Middle frontal gyrus (tissue), 1 donor: ENCODE measurements around the gene TMOD1.
"Not testable (repeated sequence)": the region's sequence is repeated elsewhere in the genome, so short reads cannot be mapped to it uniquely, and the experiment has no call there.

Experiments
- DNase-seq: peaks from one replicate; pipeline ENCODE4 v3.0.0-alpha.2; 2015; ENCODE audit warnings: low spot score; ENCODE audit errors: extremely low spot score

The TMOD1 gene

GRCh38 chr9:97501177-97501971 lies at the start of gene TMOD1:
TSS of gene TMOD1 (plus strand) at chr9:97501666. CDS start at chr9:97524189, 22,523 bp downstream.
- peak; percentile 55 for DNase-seq

- DNase-seq = not testable (repeated sequence)
Measured at GRCh38 chr9:97453573-97453972, 47.9 kb upstream of the TMOD1 start.

DNA sequence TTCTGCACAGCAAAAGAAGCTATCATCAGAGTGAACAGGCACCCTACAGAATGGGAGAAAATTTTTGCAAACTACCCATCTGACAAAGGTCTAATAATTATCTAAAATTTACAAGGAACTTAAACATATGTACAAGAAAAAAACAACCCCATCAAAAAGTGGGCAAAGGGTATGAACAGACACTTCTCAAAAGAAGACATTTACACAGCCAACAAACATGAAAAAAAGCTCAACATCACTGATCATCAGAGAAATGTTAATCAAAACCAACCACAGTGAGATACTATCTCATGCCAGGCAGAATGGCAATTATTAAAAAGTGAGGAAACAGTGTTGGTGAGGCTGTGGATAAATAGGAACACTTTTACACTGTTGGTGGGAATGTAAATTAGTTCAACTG lies 44.6 kb upstream of the TMOD1 start:
- DNase-seq = not testable (repeated sequence)

GRCh38 chr9:97459326-97459725 lies 42.1 kb upstream of the TMOD1 start:
- DNase-seq = no peak

DNA sequence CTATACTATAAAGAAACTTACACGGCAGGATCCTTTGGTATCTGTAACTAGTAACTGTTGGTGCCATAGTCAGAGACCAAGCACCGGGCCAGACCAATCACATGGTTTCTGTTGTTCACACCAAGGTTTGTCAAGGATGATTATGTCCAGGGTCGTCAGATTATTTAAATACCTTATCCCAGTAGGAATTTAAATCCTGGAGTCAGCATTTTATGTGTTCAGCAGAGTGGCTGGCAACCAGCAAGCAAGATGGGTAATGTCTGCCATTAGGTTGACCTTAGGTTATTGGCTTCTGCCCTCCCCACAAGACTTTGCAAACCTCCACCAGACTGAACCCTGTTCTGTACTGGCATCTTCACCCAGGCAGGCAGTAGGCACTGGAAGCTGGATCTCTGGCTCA lies 39.3 kb upstream of the TMOD1 start:
- DNase-seq = no peak

DNA sequence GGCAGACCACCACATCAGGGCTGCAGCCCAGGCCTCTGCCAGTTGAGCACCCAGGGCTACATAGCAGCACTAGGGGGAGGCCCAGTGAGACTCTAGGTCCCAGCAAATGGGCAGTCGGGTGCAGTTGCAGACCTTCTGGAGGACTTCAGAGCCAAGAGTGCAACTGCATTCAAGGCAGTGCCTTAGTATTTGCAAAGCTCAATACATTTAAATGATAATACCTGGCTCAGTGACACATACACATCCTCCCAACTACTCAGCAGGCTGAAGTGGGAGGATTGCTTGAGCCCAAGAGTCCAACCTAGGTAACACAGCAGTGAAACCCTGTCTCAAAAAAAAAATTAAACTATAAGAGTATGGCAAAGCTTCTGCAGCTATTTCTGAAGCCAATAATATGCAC lies 38.6 kb upstream of the TMOD1 start:
- no peak for DNase-seq

DNA sequence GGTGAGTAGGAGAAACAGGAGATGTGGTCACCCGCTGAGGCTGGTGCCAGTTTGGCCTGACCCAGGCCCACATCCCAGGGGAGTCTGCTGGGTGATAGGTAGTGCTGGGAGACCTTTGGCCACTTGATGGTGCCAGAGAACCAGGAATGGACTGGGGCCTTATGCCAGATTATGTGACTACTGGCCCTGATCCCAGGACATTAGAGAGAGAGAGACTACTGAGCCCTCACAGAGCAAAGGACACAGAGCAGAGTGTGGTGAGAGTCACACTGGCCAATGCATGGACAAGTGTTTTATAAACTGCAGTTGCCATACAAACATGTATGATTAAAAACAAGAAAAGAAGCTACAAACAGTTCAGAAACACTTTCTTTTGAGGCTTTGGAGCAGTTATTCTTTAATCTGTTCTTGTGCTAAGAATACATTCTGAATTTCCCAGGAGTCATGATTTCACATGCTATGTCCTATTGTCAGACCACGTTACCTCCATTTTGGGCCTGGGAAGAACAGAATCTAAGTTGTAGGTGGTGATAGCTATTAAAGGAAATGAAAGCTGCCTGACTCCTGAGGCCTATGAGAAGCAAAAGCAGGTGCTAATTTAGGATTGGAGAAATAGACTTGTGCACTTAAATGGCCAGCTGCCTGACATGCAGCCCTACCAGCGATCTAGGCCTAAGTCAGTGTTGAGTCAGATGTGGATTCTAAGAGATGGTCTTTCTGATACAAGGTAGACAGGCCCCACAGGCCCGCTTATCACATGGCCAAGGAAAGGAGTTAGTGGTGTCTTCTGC lies 32.6 kb upstream of the TMOD1 start:
- DNase-seq = peak; percentile 75

DNA sequence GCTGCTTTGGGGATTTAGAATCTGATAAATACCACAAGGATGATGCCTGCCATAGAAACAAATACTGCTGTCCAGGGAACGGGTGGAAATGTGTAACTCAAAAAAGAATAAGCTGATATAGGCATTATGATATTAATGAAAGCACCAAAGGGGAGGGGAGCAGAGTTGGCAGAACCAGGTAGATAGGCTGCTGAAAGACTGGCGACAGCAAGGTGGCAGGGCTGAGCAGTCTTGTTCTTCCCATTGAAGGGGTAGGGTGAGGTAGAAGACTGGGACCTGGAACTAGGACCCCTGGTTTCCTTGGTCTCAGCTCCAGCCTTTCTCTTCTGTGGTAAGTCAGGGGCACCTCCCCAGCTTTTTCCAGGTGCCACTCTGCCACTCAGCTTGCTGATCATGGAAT lies 31.4 kb upstream of the TMOD1 start:
- DNase-seq = no peak

- DNase-seq = no peak
Measured at GRCh38 chr9:97473717-97474116, 27.7 kb upstream of the TMOD1 start.

GRCh38 chr9:97474372-97474925 lies 27.0 kb upstream of the TMOD1 start:
- DNase-seq = no peak

- no peak for DNase-seq
Measured at GRCh38 chr9:97475059-97475458, 26.4 kb upstream of the TMOD1 start.

GRCh38 chr9:97478301-97478981 lies 23.0 kb upstream of the TMOD1 start:
- no peak for DNase-seq

DNA sequence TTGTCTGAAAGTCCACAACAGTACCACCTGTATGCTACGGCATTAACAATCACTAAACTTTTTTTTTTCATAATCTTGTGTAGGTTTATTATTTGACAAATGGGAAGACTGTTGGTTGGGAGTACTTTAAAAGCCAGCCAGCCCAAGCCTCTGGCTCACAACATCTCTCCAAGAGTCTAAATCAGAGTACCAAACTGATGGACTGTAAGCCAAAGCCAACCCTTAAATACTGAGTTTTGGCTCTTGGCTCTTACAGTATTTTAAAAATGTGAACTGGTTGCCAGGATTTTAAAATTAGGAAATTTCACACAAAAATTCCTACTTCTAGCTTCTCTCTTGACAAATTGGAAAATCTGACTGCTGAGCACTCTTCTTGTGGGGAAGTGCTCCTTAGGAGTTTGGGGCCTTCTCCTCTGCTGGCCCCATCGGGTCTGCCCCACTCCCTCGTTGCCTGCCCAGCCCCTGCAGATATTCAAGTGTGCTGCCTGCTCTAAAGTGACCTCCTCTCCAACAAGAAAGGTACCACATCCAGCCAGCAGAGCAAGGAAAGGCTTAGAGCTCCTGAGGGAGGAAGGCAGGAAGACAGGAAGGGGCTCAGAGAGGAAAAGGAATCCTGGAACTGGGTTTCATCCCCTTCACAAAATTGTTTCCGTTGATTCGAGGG lies 21.8 kb upstream of the TMOD1 start:
- DNase-seq = no peak

GRCh38 chr9:97480174-97480573 lies 21.3 kb upstream of the TMOD1 start:
- DNase-seq = no peak

DNA sequence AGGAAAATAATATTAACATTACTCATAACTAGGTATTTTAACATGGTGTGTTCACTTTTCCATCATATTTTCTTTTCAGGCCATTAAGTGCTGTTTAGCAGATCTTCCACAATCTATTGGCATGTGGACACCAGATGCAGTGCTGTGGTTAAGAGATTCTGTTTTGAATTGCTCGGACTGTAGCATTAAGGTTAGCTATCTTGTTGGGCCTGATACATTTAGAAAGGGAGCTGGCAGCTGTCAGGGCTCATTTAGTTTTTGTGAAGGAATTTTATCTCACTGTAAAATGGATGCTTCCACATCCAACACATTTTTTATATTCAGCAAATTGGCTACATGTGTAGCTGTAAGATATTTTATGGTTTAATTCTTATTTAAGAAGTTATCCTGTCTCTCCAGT lies 20.7 kb upstream of the TMOD1 start:
- DNase-seq = no peak

DNA sequence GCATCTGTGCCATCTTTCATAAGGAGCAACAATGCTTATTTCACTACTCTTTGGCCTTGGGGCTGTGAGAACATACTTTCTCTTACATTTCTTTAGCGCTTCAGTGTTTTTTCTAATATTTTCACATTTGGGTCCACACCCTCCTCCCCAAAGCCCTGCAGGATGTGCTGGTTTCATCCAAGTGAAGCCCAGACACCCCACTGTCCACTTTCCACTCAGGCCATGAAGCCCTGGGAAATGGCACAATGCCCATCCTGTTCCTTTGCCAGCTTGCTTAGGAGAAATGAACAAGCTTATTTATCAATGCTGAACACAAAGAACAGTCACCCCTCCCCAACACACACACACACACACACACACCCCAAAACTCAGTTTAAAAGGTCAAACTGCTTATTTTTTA lies 17.3 kb upstream of the TMOD1 start:
- DNase-seq = no peak

DNA sequence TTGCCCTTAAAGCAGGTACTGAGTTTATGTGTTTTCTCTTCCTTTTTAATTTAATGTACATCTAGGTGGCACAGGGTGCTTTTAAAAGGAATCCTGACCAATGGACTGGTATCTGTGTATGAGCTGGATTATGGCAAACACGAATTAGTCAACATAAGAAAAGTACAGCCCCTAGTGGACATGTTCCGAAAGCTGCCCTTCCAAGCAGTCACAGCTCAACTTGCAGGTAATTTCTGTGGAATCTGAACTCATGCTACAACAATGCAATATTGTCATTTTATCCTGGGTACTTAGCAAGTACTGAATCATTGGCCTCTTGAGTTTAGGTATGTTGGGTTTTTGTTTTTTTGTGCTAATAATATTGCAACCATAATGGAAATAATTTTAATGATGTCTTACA lies 14.4 kb upstream of the TMOD1 start:
- no peak for DNase-seq

DNA sequence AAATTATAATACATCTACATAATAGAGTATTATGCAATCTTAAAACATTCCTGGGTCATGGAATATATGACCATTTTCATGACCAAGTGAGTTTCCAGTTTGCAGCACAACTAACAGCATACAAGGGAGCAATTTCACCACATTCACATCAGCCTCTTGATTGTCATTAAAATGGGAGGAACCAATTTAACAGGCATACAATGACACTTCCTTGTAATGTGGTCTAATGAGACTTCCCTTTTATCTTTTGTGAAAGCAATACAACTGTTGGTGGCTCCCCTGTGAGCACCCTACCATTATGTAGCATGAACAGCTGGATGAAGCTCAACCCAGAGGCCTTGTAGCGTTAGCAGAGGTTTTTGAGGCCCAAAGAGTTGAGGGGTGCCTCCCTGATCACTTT lies 13.6 kb upstream of the TMOD1 start:
- no peak for DNase-seq

- DNase-seq = no peak
Measured at GRCh38 chr9:97491216-97491999, 10.1 kb upstream of the TMOD1 start.

GRCh38 chr9:97497558-97498375 lies 3.7 kb upstream of the TMOD1 start:
- not testable (repeated sequence) for DNase-seq
